Kidney epithelial cell (primary cell): ENCODE measurements around the gene PTPRD. TPM values are rescaled to one million over a fixed set of nuclear protein-coding genes. Genes with fewer than 3 reads are reported as not detected.

Source experiments
- DNase-seq: peaks from one replicate; pipeline ENCODE4 v3.0.0-alpha.2; 2010; ENCODE audit warnings: low read depth
- H3K27me3 ChIP-seq: 2 replicates; pipeline ENCODE4 v1.6.0; 2011; ENCODE audit warnings: low read length; ENCODE audit not compliant: control insufficient read depth, insufficient read depth
- H3K36me3 ChIP-seq: 2 replicates; pipeline ENCODE4 v1.5.1; 2011; ENCODE audit warnings: low read length; ENCODE audit not compliant: control insufficient read depth, insufficient read depth
- H3K4me3 ChIP-seq: 2 replicates; pipeline ENCODE4 v1.5.1; 2011; ENCODE audit warnings: low read depth, mild to moderate bottlenecking, control low read depth, low read length
- CTCF ChIP-seq: IDR thresholded peaks from 2 replicates; pipeline ENCODE4 v1.5.1; 2011; ENCODE audit warnings: mild to moderate bottlenecking, moderate library complexity, low read length, control low read depth, inconsistent platforms; ENCODE audit not compliant: insufficient read depth, poor library complexity, severe bottlenecking
- total RNA-seq: library from RNA; depleted of rRNA; stranded (reverse); fragments of >200 nt; gene quantifications from 2 replicates; pipeline ENCODE4 v1.2.3, GENCODE V29; 2015

PTPRD gene
- total RNA-seq, 1 donor from 2014 or later: 18.8 TPM

- no peak for DNase-seq
- Histone ChIP-seq H3K27me3 (no peaks in the 10 kb centered on the region), H3K36me3 (no peaks in the 10 kb centered on the region), H3K4me3 (no peak overlapping the region)
- TF ChIP-seq CTCF: no peak
Observed at GRCh38 chr9:8659108-8659507, 1953.7 kb downstream of the PTPRD start.

GRCh38 chr9:8655071-8655470 is 1957.7 kb downstream of the PTPRD start:
- Histone ChIP-seq H3K4me3 (no peak overlapping the region), H3K36me3 (no peaks in the 10 kb centered on the region), H3K27me3 (no peaks in the 10 kb centered on the region)
- DNase-seq: no peak
- TF ChIP-seq CTCF: no peak

- DNase-seq: no peak
- no peak for TF ChIP-seq CTCF
Observed at GRCh38 chr9:8653855-8654254, 1958.9 kb downstream of the PTPRD start.

GRCh38 chr9:8653111-8653510 is 1959.7 kb downstream of the PTPRD start:
- no peak for TF ChIP-seq CTCF

More at GRCh38 chr9:8653855-8654254, 1958.9 kb downstream of the PTPRD start:
- H3K27me3 ChIP-seq: no peaks in the 10 kb centered on the region
- no peaks in the 10 kb centered on the region for H3K36me3 ChIP-seq
- no peak overlapping the region for H3K4me3 ChIP-seq

GRCh38 chr9:8652255-8652654 is 1960.5 kb downstream of the PTPRD start:
- DNase-seq: no peak
- Histone ChIP-seq H3K4me3 (no peak overlapping the region), H3K36me3 (no peaks in the 10 kb centered on the region), H3K27me3 (no peaks in the 10 kb centered on the region)
- no peak for TF ChIP-seq CTCF

More at GRCh38 chr9:8653111-8653510, 1959.7 kb downstream of the PTPRD start:
- Histone ChIP-seq H3K36me3 (no peaks in the 10 kb centered on the region), H3K27me3 (no peaks in the 10 kb centered on the region), H3K4me3 (no peak overlapping the region)
- DNase-seq: no peak

GRCh38 chr9:8651846-8652215 is 1961.0 kb downstream of the PTPRD start:
- no peak for TF ChIP-seq CTCF
- no peak for DNase-seq
- Histone ChIP-seq H3K4me3 (no peak overlapping the region), H3K27me3 (no peaks in the 10 kb centered on the region), H3K36me3 (no peaks in the 10 kb centered on the region)
